NCI-H2081 (cell line): ENCODE data around the gene USP9X.
"Not testable (repeated sequence)": the region's sequence is repeated elsewhere in the genome, so short reads cannot be mapped to it uniquely, and the experiment has no call there.

Experiments used
- DNase-seq, 2 experiments: peaks; one replicate each; lab custom pipeline; 2025; lab: John Stamatoyannopoulos, UW

Gene USP9X, protein sequence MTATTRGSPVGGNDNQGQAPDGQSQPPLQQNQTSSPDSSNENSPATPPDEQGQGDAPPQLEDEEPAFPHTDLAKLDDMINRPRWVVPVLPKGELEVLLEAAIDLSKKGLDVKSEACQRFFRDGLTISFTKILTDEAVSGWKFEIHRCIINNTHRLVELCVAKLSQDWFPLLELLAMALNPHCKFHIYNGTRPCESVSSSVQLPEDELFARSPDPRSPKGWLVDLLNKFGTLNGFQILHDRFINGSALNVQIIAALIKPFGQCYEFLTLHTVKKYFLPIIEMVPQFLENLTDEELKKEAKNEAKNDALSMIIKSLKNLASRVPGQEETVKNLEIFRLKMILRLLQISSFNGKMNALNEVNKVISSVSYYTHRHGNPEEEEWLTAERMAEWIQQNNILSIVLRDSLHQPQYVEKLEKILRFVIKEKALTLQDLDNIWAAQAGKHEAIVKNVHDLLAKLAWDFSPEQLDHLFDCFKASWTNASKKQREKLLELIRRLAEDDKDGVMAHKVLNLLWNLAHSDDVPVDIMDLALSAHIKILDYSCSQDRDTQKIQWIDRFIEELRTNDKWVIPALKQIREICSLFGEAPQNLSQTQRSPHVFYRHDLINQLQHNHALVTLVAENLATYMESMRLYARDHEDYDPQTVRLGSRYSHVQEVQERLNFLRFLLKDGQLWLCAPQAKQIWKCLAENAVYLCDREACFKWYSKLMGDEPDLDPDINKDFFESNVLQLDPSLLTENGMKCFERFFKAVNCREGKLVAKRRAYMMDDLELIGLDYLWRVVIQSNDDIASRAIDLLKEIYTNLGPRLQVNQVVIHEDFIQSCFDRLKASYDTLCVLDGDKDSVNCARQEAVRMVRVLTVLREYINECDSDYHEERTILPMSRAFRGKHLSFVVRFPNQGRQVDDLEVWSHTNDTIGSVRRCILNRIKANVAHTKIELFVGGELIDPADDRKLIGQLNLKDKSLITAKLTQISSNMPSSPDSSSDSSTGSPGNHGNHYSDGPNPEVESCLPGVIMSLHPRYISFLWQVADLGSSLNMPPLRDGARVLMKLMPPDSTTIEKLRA (N-terminal part only)

DNA sequence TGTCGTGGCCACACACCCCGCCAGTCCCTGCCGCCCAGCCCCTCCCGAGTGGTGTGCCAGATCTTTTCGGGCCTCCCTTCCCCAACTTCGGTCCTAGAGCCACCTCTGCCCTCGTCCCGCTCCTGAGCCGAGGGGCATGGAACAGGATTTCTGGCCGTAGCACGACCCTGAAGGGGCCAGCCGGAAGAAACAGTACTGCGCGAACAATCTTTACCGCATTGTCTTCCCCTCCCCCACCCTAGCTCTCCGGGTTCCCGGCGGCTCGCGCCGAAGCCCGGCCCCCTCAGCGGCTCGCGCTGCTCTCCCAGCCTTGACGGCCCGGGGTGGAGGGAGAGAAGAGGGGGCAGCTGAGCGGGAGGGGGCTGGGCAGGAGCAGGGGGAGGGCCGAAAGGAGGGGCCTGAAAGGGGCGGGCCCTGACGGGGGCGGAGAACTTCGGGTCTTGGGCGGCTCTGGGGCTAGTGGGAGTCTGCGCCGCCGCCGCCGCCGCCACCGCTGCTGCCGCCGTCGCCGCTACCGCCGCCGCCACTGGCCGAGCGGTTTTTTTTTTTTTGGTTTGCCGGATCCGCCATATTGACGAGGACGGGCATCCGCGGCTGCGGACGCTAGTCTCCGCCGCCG is at the start of gene USP9X:
Gene USP9X, plus strand, starts transcription at position 553 of the 619 bp plus-strand sequence. CDS start 38,184 bp downstream, outside the sequence.
- DNase-seq = peak; percentile 77 to 86

- DNase-seq = no peak
Measured at GRCh38 chrX:41035582-41035981, 49.7 kb upstream of the USP9X start.

- DNase-seq = no peak
Measured at GRCh38 chrX:41036668-41037326, 48.4 kb upstream of the USP9X start.

GRCh38 chrX:41043196-41043595 is 42.0 kb upstream of the USP9X start:
- no peak for DNase-seq

DNA sequence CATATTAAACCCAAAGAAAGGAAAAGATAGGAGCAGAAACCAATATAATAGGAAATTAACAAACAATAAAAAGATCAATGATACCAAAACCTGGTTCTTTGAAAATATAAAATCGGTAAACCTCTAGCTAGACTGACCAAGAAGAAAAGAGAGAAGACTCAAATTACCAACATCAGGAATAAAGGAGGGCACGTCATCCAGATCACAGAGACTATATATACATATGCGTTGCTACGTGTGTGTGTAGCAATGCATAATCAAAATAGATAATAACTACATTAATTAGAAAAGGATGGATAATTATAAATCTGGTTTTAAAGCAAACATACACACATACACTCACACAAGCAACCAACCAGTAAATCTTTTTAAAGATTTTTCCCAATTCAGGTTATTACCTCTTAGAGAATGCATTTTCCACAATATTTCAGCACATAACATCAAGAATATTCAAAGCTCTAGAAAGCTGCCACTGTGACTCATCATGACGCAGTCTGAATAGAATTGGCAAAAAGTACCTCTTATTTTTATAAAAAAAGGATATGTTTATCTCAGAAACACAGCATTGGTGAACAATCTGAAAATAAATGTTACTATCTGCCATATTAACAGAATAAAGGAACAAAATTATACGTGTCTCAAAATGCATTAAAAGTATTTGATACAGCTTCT is 41.4 kb upstream of the USP9X start:
- DNase-seq = no peak

- DNase-seq = no peak
Measured at GRCh38 chrX:41045960-41046567, 39.2 kb upstream of the USP9X start.

DNA sequence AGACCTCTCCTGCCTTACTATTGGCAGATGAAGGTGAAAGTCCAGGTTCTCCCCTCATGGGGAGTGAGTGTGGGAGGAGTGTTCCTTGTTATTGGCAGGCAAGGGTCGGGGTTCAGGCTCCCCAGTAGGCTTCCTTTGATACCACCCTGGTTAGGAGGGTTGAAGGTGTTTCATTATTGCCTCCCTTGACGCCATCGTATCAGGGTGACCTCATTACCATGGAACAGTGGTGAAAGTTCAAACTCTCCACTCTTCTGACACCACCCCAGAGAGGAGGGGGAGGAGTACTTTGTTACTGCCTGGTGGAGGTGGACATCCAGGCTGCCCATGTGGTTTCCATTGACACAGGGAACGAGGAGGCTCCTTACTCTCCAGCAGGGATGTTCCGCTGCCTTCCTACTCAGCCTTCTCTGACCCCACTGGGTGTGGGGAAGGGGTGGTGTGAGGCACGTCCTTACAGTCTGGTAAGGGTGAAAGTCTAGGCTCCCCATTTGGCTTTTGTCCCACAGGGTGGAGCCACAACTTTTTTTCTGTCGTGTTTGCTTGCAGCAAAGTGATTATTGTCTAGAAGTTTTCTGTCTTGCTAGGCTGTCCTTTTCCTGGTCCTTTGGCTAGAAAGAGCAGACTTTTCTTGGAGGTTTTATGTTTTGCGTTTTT is 37.2 kb upstream of the USP9X start:
- no peak for DNase-seq

- DNase-seq = no peak
Measured at GRCh38 chrX:41050359-41050758, 34.9 kb upstream of the USP9X start.

- DNase-seq = no peak
Measured at GRCh38 chrX:41051288-41051687, 34.0 kb upstream of the USP9X start.

- DNase-seq = no peak
Measured at GRCh38 chrX:41055740-41056139, 29.5 kb upstream of the USP9X start.

DNA sequence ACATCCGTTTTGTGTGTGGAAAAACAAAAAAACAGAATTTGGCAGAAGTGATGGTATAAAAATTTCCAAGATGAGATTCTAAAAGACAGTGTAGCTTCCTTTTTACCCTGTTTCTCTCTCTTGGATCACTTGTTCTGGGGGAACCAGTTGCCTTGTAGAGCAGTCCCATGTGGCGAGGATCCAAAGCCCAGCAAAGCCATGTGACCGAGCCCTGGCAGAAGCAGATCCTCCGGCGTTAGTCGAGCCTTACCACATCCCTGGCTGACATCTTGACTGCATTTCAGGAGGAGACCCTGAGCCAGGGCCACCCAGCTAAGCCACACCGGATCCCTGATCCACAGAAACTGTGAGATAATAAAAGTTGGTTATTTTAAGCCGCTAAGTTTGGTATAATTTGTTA is 22.0 kb upstream of the USP9X start:
- not testable (repeated sequence) for DNase-seq

- DNase-seq = no peak
Measured at GRCh38 chrX:41064018-41064417, 21.2 kb upstream of the USP9X start.

- DNase-seq = no peak
Measured at GRCh38 chrX:41066391-41066790, 18.9 kb upstream of the USP9X start.

GRCh38 chrX:41066969-41067368 is 18.3 kb upstream of the USP9X start:
- DNase-seq = no peak

- no peak for DNase-seq
Measured at GRCh38 chrX:41067721-41068120, 17.5 kb upstream of the USP9X start.

GRCh38 chrX:41076742-41077141 is 8.5 kb upstream of the USP9X start:
- no peak for DNase-seq

GRCh38 chrX:41081821-41082220 is 3.4 kb upstream of the USP9X start:
- DNase-seq = no peak

DNA sequence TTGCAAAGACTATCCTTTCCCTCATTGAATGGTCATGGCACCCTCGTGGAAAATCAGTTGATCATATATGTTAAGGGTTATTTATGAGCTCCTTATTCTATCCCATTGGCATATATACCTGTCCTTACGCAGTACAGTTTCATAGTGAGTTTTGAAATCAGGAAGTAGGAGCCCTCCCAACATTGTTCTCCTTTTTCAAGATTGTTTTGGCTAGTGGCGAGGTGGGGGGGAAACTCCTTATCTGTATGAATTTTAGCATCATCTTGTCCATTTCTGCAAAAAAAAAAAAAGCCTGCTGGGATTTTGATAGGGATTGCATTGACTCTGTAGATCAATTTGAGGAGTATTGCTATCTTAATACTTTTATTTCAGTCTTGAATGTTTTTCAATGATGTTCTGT is 2.5 kb upstream of the USP9X start:
- no peak for DNase-seq

GRCh38 chrX:41084044-41084892 is 977 bp upstream of the USP9X start:
- peak; percentile 94 to 99 for DNase-seq
